CD4-positive, alpha-beta T cell treated with Interleukin-6 at 100 ng/mL for 8 hours (primary cell): ENCODE results near the gene ANKRD11.
"Not testable (repeated sequence)": the region's sequence is repeated elsewhere in the genome, so short reads cannot be mapped to it uniquely, and the experiment has no call there.

ENCODE experiments used
- DNase-seq: peaks from one replicate; pipeline ENCODE4 v3.0.0-alpha.2; 2020; ENCODE audit warnings: mixed read lengths, low spot score

The ANKRD11 gene

GRCh38 chr16:89264800-89265550, 225.4 kb downstream of the ANKRD11 start:
- DNase-seq = no peak

GRCh38 chr16:89261691-89262563, 228.4 kb downstream of the ANKRD11 start:
- no peak for DNase-seq

GRCh38 chr16:89259901-89260300, 230.5 kb downstream of the ANKRD11 start:
- DNase-seq = not testable (repeated sequence)

DNA sequence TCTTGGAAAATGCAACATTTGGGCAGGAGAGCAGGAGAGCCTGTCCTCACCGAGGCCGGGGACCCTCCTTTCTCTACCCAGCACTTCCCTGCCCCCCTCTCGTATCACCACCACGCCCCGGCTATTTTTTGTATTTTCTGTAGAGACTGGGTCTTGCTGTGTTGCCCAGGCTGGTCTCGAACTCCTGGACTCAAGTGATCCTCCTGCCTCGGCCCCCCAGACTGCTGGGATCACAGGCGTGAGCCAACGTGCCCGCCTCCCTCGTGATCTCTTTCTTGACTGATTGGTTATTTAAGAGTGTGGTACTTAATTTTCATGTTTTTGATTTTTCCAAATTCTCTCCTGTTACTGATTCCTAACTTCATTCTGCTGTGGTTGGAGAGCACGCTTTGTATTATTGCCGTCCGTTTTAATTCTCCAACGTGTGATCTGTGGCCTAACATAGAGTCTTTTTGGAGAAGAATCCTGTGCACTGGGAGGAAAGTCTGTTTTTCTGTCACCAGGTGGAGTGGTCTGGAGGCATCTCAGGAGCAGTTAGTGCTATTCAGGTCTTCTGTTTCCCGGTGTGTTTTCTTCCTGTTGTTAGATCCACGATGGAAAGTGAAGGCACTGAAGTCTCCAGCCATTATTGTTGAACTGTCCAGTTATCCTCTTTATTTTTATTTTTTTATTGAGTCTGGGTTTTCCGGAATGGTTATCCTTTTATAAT, 232.4 kb downstream of the ANKRD11 start:
- DNase-seq = no peak

DNA sequence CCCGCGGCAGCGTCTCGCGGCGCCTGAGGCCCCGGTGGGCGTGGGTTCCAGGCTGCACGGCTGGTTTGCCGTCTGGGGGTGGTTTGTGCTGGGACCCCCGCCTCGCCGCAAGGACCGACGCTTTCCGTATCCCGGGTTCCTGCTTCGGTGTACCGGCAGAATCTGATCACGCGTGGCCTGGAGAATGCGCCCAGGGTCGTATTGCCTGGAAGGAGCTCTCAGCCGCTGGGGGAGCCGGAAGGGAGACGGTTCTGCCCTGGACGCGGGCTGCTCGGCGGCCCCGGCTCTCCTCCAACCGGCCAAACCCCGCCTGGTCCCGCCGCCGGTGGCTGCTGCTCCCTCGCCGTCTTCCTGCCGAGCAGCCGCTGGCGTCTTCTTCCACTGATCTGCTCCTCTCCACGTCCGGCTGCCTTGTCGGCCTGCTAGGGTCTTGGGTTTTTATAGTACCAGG, 233.1 kb downstream of the ANKRD11 start:
- no peak for DNase-seq

- DNase-seq = peak; percentile 52
These were observed 233.6 kb downstream of the ANKRD11 start for GRCh38 chr16:89256651-89257254.

DNA sequence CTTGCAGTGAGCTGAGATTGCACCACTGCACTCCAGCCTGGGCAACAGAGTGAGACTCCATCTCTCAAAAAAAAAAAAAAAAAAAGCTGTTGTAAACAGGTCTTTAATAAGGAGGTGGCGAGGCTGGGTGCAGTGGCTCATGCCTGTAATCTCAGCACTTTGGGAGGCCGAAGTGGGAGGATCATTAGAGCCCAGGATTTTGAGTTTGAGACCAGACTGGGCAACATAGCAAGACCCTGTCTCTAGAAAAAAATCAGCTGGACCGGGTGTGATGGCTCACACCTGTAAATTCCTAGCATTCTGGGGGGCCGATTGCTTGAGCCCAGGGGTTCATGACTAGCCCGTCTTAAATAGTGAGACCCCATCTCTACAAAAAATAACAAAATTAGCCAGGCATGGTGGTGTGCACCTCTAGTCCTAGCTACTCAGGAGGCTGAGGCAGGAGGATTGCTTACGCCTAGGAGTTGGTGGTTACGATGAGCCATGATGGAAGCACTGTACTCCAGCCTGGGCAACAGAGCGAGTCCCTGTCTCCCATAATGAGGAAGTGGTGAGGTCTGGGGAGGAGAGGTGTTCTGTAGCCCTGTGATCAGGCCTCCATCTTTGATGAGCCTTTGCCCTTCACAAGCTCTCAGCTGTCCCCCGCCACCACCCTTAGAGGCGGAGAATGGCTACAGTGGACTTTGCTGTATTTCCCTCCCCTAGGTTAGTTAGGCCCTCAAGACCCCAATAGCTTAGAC, 236.6 kb downstream of the ANKRD11 start:
- DNase-seq = no peak

DNA sequence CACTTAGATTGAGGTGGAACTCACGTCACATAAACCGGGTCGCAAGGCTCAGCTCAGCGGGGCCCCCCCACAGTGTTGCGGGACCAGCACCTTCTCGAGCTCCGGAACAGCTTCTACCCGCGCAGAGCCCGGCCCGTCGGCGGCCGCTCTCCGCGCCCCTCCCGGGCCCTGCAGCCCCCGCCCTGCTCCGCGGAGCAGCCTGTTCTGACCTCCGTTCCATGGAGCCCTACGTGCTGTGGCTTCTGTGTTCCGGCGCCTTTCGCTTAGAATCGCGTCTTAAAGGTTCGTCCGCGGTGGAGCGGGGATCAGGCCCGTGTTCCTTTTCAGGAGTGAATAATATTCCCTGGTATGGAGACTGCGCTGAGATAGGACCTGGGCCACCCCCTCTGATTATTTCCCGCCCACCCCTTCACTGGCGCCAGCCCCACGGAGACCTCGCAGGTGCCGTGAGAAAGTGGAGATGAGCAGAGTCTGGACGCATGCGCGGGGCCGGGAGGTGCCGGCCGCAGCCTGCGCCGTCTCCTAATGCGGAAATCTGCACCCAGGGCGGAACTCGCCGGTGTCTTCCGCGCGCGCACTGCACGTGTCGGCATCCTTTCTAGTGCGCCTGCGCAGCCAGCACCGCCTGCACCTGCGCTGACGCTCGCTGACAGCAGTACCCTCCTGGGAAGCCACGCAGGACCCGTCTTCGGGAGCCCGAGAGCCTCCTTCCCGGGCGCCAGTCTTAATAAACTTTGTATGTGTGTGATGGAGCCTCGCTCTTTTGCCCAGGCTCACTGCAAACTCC, 242.0 kb downstream of the ANKRD11 start:
- DNase-seq = no peak

- DNase-seq = not testable (repeated sequence)
These were observed 242.7 kb downstream of the ANKRD11 start for GRCh38 chr16:89247734-89248075.

DNA sequence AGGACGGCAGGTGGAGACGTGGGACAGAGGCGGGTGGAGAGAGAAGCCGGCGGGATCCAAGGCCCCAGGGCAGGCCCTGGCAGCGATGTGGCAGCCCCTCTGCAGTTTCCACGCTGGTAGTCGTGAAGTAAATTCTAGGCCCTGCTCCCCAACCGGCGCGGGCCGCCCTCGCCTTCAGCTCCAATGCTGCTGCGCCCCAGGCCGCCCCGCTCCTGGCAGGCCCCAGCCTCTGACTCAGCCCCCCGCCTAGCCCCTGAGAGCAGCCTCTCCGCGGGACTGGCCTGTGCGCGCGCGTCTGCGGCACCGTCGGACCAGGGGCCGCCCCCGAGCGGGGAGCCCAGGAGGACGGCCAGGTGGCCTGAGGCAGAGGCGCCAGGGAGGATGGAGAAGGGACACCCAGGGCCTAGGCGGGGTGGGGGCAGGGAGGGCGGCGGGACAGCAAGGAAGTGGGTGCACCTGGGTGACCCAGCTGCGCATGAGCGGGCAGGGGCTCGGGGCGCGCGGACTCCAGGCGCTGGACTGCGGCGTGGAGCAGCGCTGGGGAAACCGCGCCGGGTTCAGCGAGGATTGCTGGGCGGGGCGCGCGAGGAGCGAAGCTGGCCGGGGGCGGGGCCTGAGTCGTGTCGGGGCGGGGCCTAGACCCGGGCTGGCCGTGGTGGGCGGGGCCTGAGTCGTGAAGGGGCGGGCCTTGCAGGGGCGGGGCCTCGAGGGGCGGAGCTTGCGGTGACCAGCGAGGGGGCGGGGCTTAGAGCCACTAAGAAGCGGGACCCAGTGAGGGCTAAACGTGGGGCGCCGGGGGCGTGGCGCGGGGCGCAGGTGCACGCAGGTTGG, 243.2 kb downstream of the ANKRD11 start:
- DNase-seq = peak; percentile 91

GRCh38 chr16:89246383-89246902, 243.9 kb downstream of the ANKRD11 start:
- no peak for DNase-seq

DNA sequence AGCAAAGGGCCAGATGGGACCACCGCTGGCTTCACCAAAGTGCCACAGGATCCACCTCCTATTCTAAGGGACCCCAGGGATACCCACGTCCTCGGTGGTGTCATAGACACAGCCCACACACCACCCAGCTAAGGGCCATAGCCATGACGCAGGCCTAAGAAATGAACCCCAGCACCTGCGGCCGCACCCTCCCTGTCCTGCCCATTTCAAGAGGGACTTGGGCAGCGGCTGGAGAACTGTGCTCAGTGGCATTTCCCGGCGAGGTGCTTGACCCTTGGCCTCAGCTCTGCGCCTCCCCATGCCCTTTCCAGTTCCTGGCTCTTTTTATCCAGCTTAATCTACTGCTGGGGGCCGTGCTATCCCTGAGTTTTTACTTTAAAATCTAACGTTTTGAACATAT, 245.6 kb downstream of the ANKRD11 start:
- no peak for DNase-seq

- DNase-seq = not testable (repeated sequence)
These were observed 246.1 kb downstream of the ANKRD11 start for GRCh38 chr16:89244264-89244663.

DNA sequence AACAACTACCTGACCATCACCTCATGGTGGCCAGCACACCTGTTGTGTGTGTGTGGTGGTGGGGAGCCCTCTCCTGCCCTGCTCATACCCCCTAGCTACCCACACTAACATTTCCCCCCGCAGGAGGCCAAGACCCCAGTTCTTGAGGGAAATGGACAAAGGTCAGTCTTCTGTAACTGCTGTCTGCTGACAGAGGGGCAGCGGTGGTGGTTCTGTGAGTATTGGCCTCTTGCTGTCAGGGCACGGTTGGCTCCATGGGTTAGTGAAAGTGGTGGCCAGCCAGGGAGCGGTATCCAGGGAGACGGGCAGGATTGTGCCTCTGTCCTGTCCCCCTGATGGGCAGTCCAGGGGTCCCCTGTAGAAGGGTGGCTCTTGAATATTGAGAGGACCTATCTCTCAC, 246.7 kb downstream of the ANKRD11 start:
- no peak for DNase-seq

DNA sequence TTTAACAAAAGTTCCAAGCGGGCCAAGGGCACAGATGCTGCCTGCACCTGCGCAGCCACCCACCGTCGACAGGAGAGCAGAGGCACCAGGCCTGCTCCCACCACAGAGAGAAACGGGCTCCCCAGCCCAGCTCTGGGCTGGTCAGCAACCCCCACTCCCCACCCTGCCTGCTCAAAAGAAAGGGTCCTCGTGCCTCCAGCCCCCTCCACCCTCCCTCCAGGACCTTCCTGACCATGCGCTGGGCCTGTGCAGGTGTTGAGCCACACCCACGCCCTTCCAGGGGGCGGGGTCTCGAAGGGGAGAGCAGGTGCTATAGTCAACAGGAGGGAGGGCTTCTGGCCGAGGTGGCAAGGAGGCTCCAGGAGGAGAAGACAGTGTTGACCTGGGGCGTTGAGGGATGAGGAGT, 247.6 kb downstream of the ANKRD11 start:
- DNase-seq = no peak

GRCh38 chr16:89241187-89242007, 249.0 kb downstream of the ANKRD11 start:
- peak; percentile 66 for DNase-seq

DNA sequence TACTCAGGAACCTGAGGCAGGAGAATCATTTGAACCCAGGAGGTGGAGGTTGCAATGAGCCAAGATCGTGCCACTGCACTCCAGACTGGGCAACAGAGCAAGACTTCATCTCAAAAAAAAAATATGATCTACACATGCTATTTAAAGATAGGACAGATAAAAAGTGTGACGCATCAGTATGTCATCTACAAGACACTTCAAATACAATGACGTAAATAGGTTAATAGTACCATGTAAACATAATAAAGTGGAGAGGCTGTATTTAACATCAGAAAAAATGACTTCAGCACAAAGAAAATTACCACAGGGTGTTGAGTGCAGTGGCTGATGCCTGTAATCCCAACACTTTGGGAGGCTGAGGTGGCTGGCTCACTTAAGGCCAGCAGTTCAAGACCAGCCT, 252.6 kb downstream of the ANKRD11 start:
- DNase-seq = no peak

DNA sequence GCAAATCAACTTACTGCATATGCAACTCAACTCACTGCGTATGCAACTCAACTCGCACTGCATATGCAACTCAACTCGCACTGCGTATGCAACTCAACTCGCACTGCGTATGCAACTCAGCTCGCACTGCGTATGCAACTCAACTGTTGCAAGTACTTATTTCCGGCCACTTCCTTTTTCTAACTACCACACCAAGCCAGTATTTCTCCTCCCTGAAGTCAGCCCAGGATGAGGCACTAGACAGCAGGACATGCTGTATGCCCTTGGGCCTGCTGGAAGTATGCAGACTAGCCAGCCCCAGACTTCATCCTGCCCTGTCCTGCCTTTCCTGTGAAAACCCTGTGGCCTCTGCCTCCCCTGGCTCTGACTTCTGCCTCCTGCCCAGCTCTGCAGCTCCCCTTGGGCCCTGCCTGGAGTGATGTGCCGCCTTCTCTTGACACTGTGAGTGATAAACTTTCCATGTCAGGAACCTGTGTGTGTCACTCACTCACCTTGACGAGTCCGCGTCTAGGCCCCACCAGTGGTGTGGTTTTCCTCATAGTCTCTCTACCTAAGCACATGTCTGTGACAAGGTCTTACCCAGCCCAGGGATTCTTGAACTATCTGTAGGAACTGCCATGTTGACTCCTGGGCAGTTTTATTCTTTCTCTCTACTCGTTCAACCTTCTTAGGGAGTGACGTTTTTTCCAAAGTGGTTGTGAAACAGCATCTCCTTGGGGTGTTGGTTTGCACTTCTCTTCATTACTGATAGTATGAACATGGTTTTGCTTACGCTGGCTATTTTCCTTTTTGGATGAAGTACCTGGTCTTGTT, 256.5 kb downstream of the ANKRD11 start:
- no peak for DNase-seq
